ENCODE results near the gene MED25. TPM values are rescaled to one million over a fixed set of nuclear protein-coding genes. Genes with fewer than 3 reads are reported as not detected.

Gene MED25
- 11.0 TPM for total RNA-seq

GRCh38 chr19:49817964-49818648 is at the start of gene MED25:
TSS of gene MED25 (plus strand) at chr19:49818289. CDS start at chr19:49818342, 53 bp downstream.
- H3K27ac ChIP-seq (ENCODE audit: low read depth, low read length), result peak within 1 kb of the TSS; percentile 94
- H3K27me3 ChIP-seq (ENCODE audit: control insufficient read depth in 3 of 3, insufficient read depth in 3 of 3, low read length in 3 of 3), result no peaks in the 10 kb centered on the region
- H3K4me3 ChIP-seq (ENCODE audit: low read length in 3 of 3), result peak within 1 kb of the TSS; percentile 87 to 94 (median 90)
- peak within 1 kb of the TSS; percentile 91 to 99 (median 97) for H3K9ac ChIP-seq (ENCODE audit: low read depth in 1 of 3, low read length in 3 of 3)
- peaks cover 3 to 13% (median 4%) of the 10 kb centered on the region in 3 donors for H3K36me3 ChIP-seq (ENCODE audit: control insufficient read depth in 3 of 3, insufficient read depth in 3 of 3, low read length in 3 of 3)
- H3K4me1 ChIP-seq (ENCODE audit: control insufficient read depth in 3 of 3, insufficient read depth in 3 of 3, low read length in 3 of 3), result peaks cover 17 to 26% (median 18%) of the 10 kb centered on the region in 3 donors
- no peaks in the 10 kb centered on the region for H3K9me3 ChIP-seq (ENCODE audit: control insufficient read depth in 3 of 3, low read length in 3 of 3)

- H3K4me1 ChIP-seq (ENCODE audit: control insufficient read depth in 3 of 3, insufficient read depth in 3 of 3, low read length in 3 of 3), result peaks cover 20 to 32% (median 21%) of the 10 kb centered on the region in 3 donors
- no peak overlapping the region for H3K9ac ChIP-seq (ENCODE audit: low read depth in 1 of 3, low read length in 3 of 3)
- H3K27ac ChIP-seq (ENCODE audit: low read depth, low read length), result no peak overlapping the region
- H3K9me3 ChIP-seq (ENCODE audit: control insufficient read depth in 3 of 3, low read length in 3 of 3), result no peaks in the 10 kb centered on the region
- no peak overlapping the region for H3K4me3 ChIP-seq (ENCODE audit: low read length in 3 of 3)
- H3K36me3 ChIP-seq (ENCODE audit: control insufficient read depth in 3 of 3, insufficient read depth in 3 of 3, low read length in 3 of 3), result no peaks in the 10 kb centered on the region
- no peaks in the 10 kb centered on the region for H3K27me3 ChIP-seq (ENCODE audit: control insufficient read depth in 3 of 3, insufficient read depth in 3 of 3, low read length in 3 of 3)
These were observed 47.6 kb upstream of the MED25 start for GRCh38 chr19:49770529-49770928.

- Histone ChIP-seq H3K9me3 (ENCODE audit: control insufficient read depth in 3 of 3, low read length in 3 of 3) (no peaks in the 10 kb centered on the region), H3K27me3 (ENCODE audit: control insufficient read depth in 3 of 3, insufficient read depth in 3 of 3, low read length in 3 of 3) (no peaks in the 10 kb centered on the region), H3K9ac (ENCODE audit: low read depth in 1 of 3, low read length in 3 of 3) (no peak overlapping the region), H3K36me3 (ENCODE audit: control insufficient read depth in 3 of 3, insufficient read depth in 3 of 3, low read length in 3 of 3) (peaks cover 0 to 4% (median 2%) of the 10 kb centered on the region in 3 donors), H3K4me3 (ENCODE audit: low read length in 3 of 3) (no peak overlapping the region), H3K4me1 (ENCODE audit: control insufficient read depth in 3 of 3, insufficient read depth in 3 of 3, low read length in 3 of 3) (peaks cover 14 to 25% (median 17%) of the 10 kb centered on the region in 3 donors), H3K27ac (ENCODE audit: low read depth, low read length) (no peak overlapping the region)
These were observed 46.4 kb upstream of the MED25 start for GRCh38 chr19:49771674-49772139.

GRCh38 chr19:49772850-49773432 is 45.1 kb upstream of the MED25 start:
- H3K27ac ChIP-seq (ENCODE audit: low read depth, low read length), result no peak overlapping the region
- H3K36me3 ChIP-seq (ENCODE audit: control insufficient read depth in 3 of 3, insufficient read depth in 3 of 3, low read length in 3 of 3), result peaks cover 0 to 4% (median 2%) of the 10 kb centered on the region in 3 donors
- H3K9me3 ChIP-seq (ENCODE audit: control insufficient read depth in 3 of 3, low read length in 3 of 3), result no peaks in the 10 kb centered on the region
- no peak overlapping the region for H3K9ac ChIP-seq (ENCODE audit: low read depth in 1 of 3, low read length in 3 of 3)
- H3K27me3 ChIP-seq (ENCODE audit: control insufficient read depth in 3 of 3, insufficient read depth in 3 of 3, low read length in 3 of 3), result no peaks in the 10 kb centered on the region
- H3K4me1 ChIP-seq (ENCODE audit: control insufficient read depth in 3 of 3, insufficient read depth in 3 of 3, low read length in 3 of 3), result peaks cover 8 to 15% (median 10%) of the 10 kb centered on the region in 3 donors
- H3K4me3 ChIP-seq (ENCODE audit: low read length in 3 of 3), result no peak overlapping the region

GRCh38 chr19:49773663-49774350 is 44.3 kb upstream of the MED25 start:
- no peak overlapping the region for H3K4me3 ChIP-seq (ENCODE audit: low read length in 3 of 3)
- H3K36me3 ChIP-seq (ENCODE audit: control insufficient read depth in 3 of 3, insufficient read depth in 3 of 3, low read length in 3 of 3), result peaks cover 0 to 4% (median 2%) of the 10 kb centered on the region in 3 donors
- no peak overlapping the region for H3K9ac ChIP-seq (ENCODE audit: low read depth in 1 of 3, low read length in 3 of 3)
- peaks cover 0 to 7% (median 2%) of the 10 kb centered on the region in 3 donors for H3K4me1 ChIP-seq (ENCODE audit: control insufficient read depth in 3 of 3, insufficient read depth in 3 of 3, low read length in 3 of 3)
- no peaks in the 10 kb centered on the region for H3K9me3 ChIP-seq (ENCODE audit: control insufficient read depth in 3 of 3, low read length in 3 of 3)
- H3K27ac ChIP-seq (ENCODE audit: low read depth, low read length), result no peak overlapping the region
- no peaks in the 10 kb centered on the region for H3K27me3 ChIP-seq (ENCODE audit: control insufficient read depth in 3 of 3, insufficient read depth in 3 of 3, low read length in 3 of 3)

GRCh38 chr19:49774969-49775368 is 43.1 kb upstream of the MED25 start:
- H3K4me3 ChIP-seq (ENCODE audit: low read length in 3 of 3), result no peak overlapping the region
- peaks cover 0 to 4% (median 2%) of the 10 kb centered on the region in 3 donors for H3K36me3 ChIP-seq (ENCODE audit: control insufficient read depth in 3 of 3, insufficient read depth in 3 of 3, low read length in 3 of 3)
- no peak overlapping the region for H3K27ac ChIP-seq (ENCODE audit: low read depth, low read length)

GRCh38 chr19:49775742-49776370 is 42.2 kb upstream of the MED25 start:
- no peak overlapping the region for H3K4me3 ChIP-seq (ENCODE audit: low read length in 3 of 3)
- H3K36me3 ChIP-seq (ENCODE audit: control insufficient read depth in 3 of 3, insufficient read depth in 3 of 3, low read length in 3 of 3), result peaks cover 0 to 4% (median 2%) of the 10 kb centered on the region in 3 donors
- peaks cover 0 to 5% (median 3%) of the 10 kb centered on the region in 3 donors for H3K4me1 ChIP-seq (ENCODE audit: control insufficient read depth in 3 of 3, insufficient read depth in 3 of 3, low read length in 3 of 3)
- H3K9ac ChIP-seq (ENCODE audit: low read depth in 1 of 3, low read length in 3 of 3), result no peak overlapping the region
- no peak overlapping the region for H3K27ac ChIP-seq (ENCODE audit: low read depth, low read length)
- no peaks in the 10 kb centered on the region for H3K9me3 ChIP-seq (ENCODE audit: control insufficient read depth in 3 of 3, low read length in 3 of 3)
- no peaks in the 10 kb centered on the region for H3K27me3 ChIP-seq (ENCODE audit: control insufficient read depth in 3 of 3, insufficient read depth in 3 of 3, low read length in 3 of 3)

More at GRCh38 chr19:49774969-49775368, 43.1 kb upstream of the MED25 start:
- Histone ChIP-seq H3K9ac (ENCODE audit: low read depth in 1 of 3, low read length in 3 of 3) (no peak overlapping the region), H3K27me3 (ENCODE audit: control insufficient read depth in 3 of 3, insufficient read depth in 3 of 3, low read length in 3 of 3) (no peaks in the 10 kb centered on the region), H3K4me1 (ENCODE audit: control insufficient read depth in 3 of 3, insufficient read depth in 3 of 3, low read length in 3 of 3) (peaks cover 0 to 3% (median 0%) of the 10 kb centered on the region in 3 donors), H3K9me3 (ENCODE audit: control insufficient read depth in 3 of 3, low read length in 3 of 3) (no peaks in the 10 kb centered on the region)

GRCh38 chr19:49776371-49776764 is 41.7 kb upstream of the MED25 start:
- Histone ChIP-seq H3K4me3 (ENCODE audit: low read length in 3 of 3) (no peak overlapping the region), H3K9ac (ENCODE audit: low read depth in 1 of 3, low read length in 3 of 3) (no peak overlapping the region), H3K27ac (ENCODE audit: low read depth, low read length) (no peak overlapping the region), H3K9me3 (ENCODE audit: control insufficient read depth in 3 of 3, low read length in 3 of 3) (no peaks in the 10 kb centered on the region), H3K27me3 (ENCODE audit: control insufficient read depth in 3 of 3, insufficient read depth in 3 of 3, low read length in 3 of 3) (no peaks in the 10 kb centered on the region), H3K4me1 (ENCODE audit: control insufficient read depth in 3 of 3, insufficient read depth in 3 of 3, low read length in 3 of 3) (peaks cover 0 to 9% (median 3%) of the 10 kb centered on the region in 3 donors), H3K36me3 (ENCODE audit: control insufficient read depth in 3 of 3, insufficient read depth in 3 of 3, low read length in 3 of 3) (peaks cover 0 to 4% (median 2%) of the 10 kb centered on the region in 3 donors)

GRCh38 chr19:49779731-49780555 is 38.1 kb upstream of the MED25 start:
- Histone ChIP-seq H3K9me3 (ENCODE audit: control insufficient read depth in 3 of 3, low read length in 3 of 3) (no peaks in the 10 kb centered on the region), H3K4me1 (ENCODE audit: control insufficient read depth in 3 of 3, insufficient read depth in 3 of 3, low read length in 3 of 3) (peaks cover 0 to 11% (median 3%) of the 10 kb centered on the region in 3 donors), H3K9ac (ENCODE audit: low read depth in 1 of 3, low read length in 3 of 3) (no peak overlapping the region), H3K27me3 (ENCODE audit: control insufficient read depth in 3 of 3, insufficient read depth in 3 of 3, low read length in 3 of 3) (no peaks in the 10 kb centered on the region), H3K36me3 (ENCODE audit: control insufficient read depth in 3 of 3, insufficient read depth in 3 of 3, low read length in 3 of 3) (peaks cover 17 to 21% (median 20%) of the 10 kb centered on the region in 3 donors), H3K4me3 (ENCODE audit: low read length in 3 of 3) (no peak overlapping the region), H3K27ac (ENCODE audit: low read depth, low read length) (no peak overlapping the region)
